GM23338 (cell line): ENCODE measurements around the gene POLD2. TPM values are rescaled to one million over a fixed set of nuclear protein-coding genes. Genes with fewer than 3 reads are reported as not detected.

ENCODE experiments used
- ATAC-seq: fragments of 200-7000 bp; cut with Tn5 transposase; 3 replicates; pipeline ENCODE4 v1.9.1; 2020
- DNase-seq: peaks from one replicate; pipeline ENCODE4 v3.0.0-alpha.2; 2015; ENCODE audit warnings: low spot score
- H2AFZ ChIP-seq: fragments of 200-600 bp; sonication (generic); 2 replicates; pipeline ENCODE4 v1.8.0; 2016; ENCODE audit warnings: antibody characterized with exemption, mild to moderate bottlenecking, moderate library complexity
- H3F3A ChIP-seq: fragments of 200-600 bp; sonication (generic); replicated peaks from 2 replicates; pipeline ENCODE4 v1.8.0; 2017; ENCODE audit warnings: antibody characterized with exemption, mixed run types, low read depth
- H3K27ac ChIP-seq: fragments of 200-600 bp; sonication (generic); 2 replicates; pipeline ENCODE4 v1.6.1; 2016; ENCODE audit warnings: low read depth
- H3K27me3 ChIP-seq: fragments of 200-600 bp; sonication (generic); 2 replicates; pipeline ENCODE4 v1.8.0; 2016; ENCODE audit warnings: mild to moderate bottlenecking, mixed run types, moderate library complexity; ENCODE audit not compliant: insufficient read depth
- H3K36me3 ChIP-seq: fragments of 200-600 bp; sonication (generic); 2 replicates; pipeline ENCODE4 v1.8.0; 2016; ENCODE audit warnings: mild to moderate bottlenecking; ENCODE audit not compliant: insufficient read depth
- H3K4me1 ChIP-seq: fragments of 200-600 bp; sonication (generic); 2 replicates; pipeline ENCODE4 v1.8.0; 2016; ENCODE audit warnings: mild to moderate bottlenecking, moderate library complexity; ENCODE audit not compliant: insufficient read depth
- H3K4me2 ChIP-seq: fragments of 200-600 bp; sonication (generic); 2 replicates; pipeline ENCODE4 v1.7.1; 2017; ENCODE audit warnings: mixed run types
- H3K4me3 ChIP-seq: fragments of 200-600 bp; sonication (generic); 2 replicates; pipeline ENCODE4 v1.6.1; 2016; ENCODE audit warnings: mixed run types
- H3K79me2 ChIP-seq: fragments of 200-600 bp; sonication (generic); replicated peaks from 2 replicates; pipeline ENCODE4 v1.8.0; 2017; ENCODE audit warnings: mild to moderate bottlenecking; ENCODE audit not compliant: insufficient read depth
- H3K9me2 ChIP-seq: fragments of 200-600 bp; sonication (generic); 2 replicates; pipeline ENCODE4 v1.8.0; 2017; ENCODE audit not compliant: insufficient read depth
- H4K20me1 ChIP-seq: fragments of 200-600 bp; sonication (generic); replicated peaks from 2 replicates; pipeline ENCODE4 v1.8.0; 2017; ENCODE audit warnings: mild to moderate bottlenecking; ENCODE audit not compliant: insufficient read depth
- H3K27ac Mint-ChIP-seq: 2 replicates; pipeline ENCODE4 v1.8.0; 2020; ENCODE audit warnings: inconsistent platforms, mild to moderate bottlenecking, moderate library complexity, mixed read lengths
- H3K27me3 Mint-ChIP-seq: 3 replicates; pipeline ENCODE4 v1.8.0; 2022; ENCODE audit warnings: low read depth, mild to moderate bottlenecking, moderate library complexity, mixed read lengths, inconsistent platforms; ENCODE audit not compliant: insufficient read depth, poor library complexity
- H3K36me3 Mint-ChIP-seq: 3 replicates; pipeline ENCODE4 v1.8.0; 2021; ENCODE audit warnings: low read depth, mild to moderate bottlenecking, inconsistent platforms, moderate library complexity, mixed read lengths
- H3K4me1 Mint-ChIP-seq: 3 replicates; pipeline ENCODE4 v1.8.0; 2020; ENCODE audit warnings: mild to moderate bottlenecking, inconsistent platforms, mixed read lengths
- H3K4me3 Mint-ChIP-seq: 3 replicates; pipeline ENCODE4 v1.8.0; 2021; ENCODE audit warnings: moderate library complexity, mild to moderate bottlenecking, inconsistent platforms, mixed read lengths
- H3K9me3 Mint-ChIP-seq: 3 replicates; pipeline ENCODE4 v1.8.0; 2020; ENCODE audit warnings: moderate library complexity, mild to moderate bottlenecking, inconsistent platforms, mixed read lengths
- EZH2 ChIP-seq: fragments of 200-600 bp; sonication (generic); IDR thresholded peaks from one replicate; pipeline ENCODE4 v1.8.0; 2017; ENCODE audit warnings: antibody characterized with exemption, mild to moderate bottlenecking, low read depth; ENCODE audit not compliant: unreplicated experiment
- EZH2phosphoT487 ChIP-seq: fragments of 200-600 bp; sonication (generic); IDR thresholded peaks from one replicate; pipeline ENCODE4 v1.8.1; 2018; ENCODE audit warnings: antibody characterized with exemption; ENCODE audit not compliant: unreplicated experiment
- JUNB ChIP-seq: IDR thresholded peaks from one replicate; pipeline ENCODE4 v1.6.1; 2016; ENCODE audit warnings: antibody characterized with exemption; ENCODE audit not compliant: unreplicated experiment
- NANOG ChIP-seq: IDR thresholded peaks from 2 replicates; pipeline ENCODE4 v1.6.1; 2016; ENCODE audit warnings: antibody characterized with exemption, borderline replicate concordance
- POLR2AphosphoS5 ChIP-seq: IDR thresholded peaks from 2 replicates; pipeline ENCODE4 v1.6.1; 2016; ENCODE audit warnings: antibody characterized with exemption, low read depth
- STAT1 ChIP-seq: IDR thresholded peaks from one replicate; pipeline ENCODE4 v1.6.1; 2016; ENCODE audit warnings: antibody characterized with exemption; ENCODE audit not compliant: unreplicated experiment
- ZNF114 ChIP-seq: fragments of 250-450 bp; sonication (Bioruptor Pico); IDR thresholded peaks from 2 replicates; pipeline ENCODE4 v1.5.0; 2020; ENCODE audit warnings: mild to moderate bottlenecking, moderate library complexity
- ZNF331 ChIP-seq: fragments of 250-450 bp; sonication (Bioruptor Pico); IDR thresholded peaks from 2 replicates; pipeline ENCODE4 v1.5.0; 2020; ENCODE audit warnings: low read depth, mild to moderate bottlenecking, moderate library complexity
- ZNF462 ChIP-seq: fragments of 250-450 bp; sonication (Bioruptor Pico); IDR thresholded peaks from 2 replicates; pipeline ENCODE4 v1.5.0; 2020; ENCODE audit warnings: mild to moderate bottlenecking, moderate library complexity
- polyA plus RNA-seq: library from polyadenylated mRNA; unstranded; fragments of >200 nt; fragmentation: Nextera tagmentation; extraction: Ambion mirVana; gene quantifications from 2 replicates; pipeline ENCODE4 v1.2.1, GENCODE V29; 2016
- total RNA-seq: library from RNA; depleted of rRNA; stranded (reverse); fragments of >200 nt; shearing (Covaris generic); gene quantifications from 2 replicates; pipeline ENCODE4 v1.2.3, GENCODE V29; 2014
- TF ChIP-seq, protein P1 (sequence below), 2 experiments: fragments of 200-600 bp in 1 of 2; sonication (generic) in 1 of 2; conservative IDR thresholded peaks; 2 replicates each; pipeline versions ENCODE4 v1.5.1 to v1.6.1; 2016 to 2017; ENCODE audit warnings: antibody characterized with exemption in 2 of 2, low read depth in 2 of 2, mild to moderate bottlenecking in 2 of 2, moderate library complexity in 1 of 2
- TF ChIP-seq, protein P2 (sequence below): IDR thresholded peaks from one replicate; pipeline ENCODE4 v1.6.1; 2018; ENCODE audit warnings: antibody characterized with exemption; ENCODE audit not compliant: unreplicated experiment

The POLD2 gene
- total and polyA plus RNA-seq, 2 experiments from 2014 or later = 101 to 127 TPM

- no peak for TF ChIP-seq ZNF462 (CRISPR knock-in tag)
- no peak for TF ChIP-seq ZNF114 (CRISPR knock-in tag)
- TF ChIP-seq EZH2phosphoT487 = no peak
- no peak for TF ChIP-seq POLR2AphosphoS5
- TF ChIP-seq ZNF331 (CRISPR knock-in tag) = no peak
- TF ChIP-seq EZH2 = no peak
- TF ChIP-seq, protein P1, sequence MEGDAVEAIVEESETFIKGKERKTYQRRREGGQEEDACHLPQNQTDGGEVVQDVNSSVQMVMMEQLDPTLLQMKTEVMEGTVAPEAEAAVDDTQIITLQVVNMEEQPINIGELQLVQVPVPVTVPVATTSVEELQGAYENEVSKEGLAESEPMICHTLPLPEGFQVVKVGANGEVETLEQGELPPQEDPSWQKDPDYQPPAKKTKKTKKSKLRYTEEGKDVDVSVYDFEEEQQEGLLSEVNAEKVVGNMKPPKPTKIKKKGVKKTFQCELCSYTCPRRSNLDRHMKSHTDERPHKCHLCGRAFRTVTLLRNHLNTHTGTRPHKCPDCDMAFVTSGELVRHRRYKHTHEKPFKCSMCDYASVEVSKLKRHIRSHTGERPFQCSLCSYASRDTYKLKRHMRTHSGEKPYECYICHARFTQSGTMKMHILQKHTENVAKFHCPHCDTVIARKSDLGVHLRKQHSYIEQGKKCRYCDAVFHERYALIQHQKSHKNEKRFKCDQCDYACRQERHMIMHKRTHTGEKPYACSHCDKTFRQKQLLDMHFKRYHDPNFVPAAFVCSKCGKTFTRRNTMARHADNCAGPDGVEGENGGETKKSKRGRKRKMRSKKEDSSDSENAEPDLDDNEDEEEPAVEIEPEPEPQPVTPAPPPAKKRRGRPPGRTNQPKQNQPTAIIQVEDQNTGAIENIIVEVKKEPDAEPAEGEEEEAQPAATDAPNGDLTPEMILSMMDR (conservative IDR thresholded peaks at IDR 0.05; ENCODE audit: low read depth in 2 of 2) = no peak
- TF ChIP-seq STAT1 = no peak
- TF ChIP-seq JUNB = no peak
Observed at GRCh38 chr7:44084701-44085100, 38.6 kb downstream of the POLD2 start (continued).

DNA sequence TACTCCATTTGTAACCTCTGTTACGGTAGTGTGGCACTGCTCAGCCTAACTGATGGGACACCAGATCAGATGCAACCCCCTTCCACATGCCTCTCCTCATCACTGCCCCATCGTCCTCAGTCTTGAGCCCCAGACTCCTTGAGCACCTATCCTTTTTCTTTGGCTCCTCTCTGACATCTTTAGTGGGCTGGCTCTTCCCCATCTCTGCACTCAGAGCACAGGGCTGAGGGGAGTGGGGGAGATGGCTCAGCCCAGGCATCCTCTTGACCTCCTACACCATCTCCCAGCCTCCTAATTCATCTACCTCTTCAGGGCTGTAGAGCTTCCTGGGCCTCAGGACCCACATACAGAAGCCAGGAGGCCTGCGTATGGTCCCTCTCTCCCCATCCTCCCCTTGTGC, 39.6 kb downstream of the POLD2 start:
- ATAC-seq = no peak
- no peak overlapping the region for H2AFZ ChIP-seq
- TF ChIP-seq STAT1 (no peak), POLR2AphosphoS5 (no peak), EZH2phosphoT487 (no peak), EZH2 (no peak), JUNB (no peak), ZNF114 (CRISPR knock-in tag) (no peak), NANOG (no peak)
- TF ChIP-seq, protein P2, sequence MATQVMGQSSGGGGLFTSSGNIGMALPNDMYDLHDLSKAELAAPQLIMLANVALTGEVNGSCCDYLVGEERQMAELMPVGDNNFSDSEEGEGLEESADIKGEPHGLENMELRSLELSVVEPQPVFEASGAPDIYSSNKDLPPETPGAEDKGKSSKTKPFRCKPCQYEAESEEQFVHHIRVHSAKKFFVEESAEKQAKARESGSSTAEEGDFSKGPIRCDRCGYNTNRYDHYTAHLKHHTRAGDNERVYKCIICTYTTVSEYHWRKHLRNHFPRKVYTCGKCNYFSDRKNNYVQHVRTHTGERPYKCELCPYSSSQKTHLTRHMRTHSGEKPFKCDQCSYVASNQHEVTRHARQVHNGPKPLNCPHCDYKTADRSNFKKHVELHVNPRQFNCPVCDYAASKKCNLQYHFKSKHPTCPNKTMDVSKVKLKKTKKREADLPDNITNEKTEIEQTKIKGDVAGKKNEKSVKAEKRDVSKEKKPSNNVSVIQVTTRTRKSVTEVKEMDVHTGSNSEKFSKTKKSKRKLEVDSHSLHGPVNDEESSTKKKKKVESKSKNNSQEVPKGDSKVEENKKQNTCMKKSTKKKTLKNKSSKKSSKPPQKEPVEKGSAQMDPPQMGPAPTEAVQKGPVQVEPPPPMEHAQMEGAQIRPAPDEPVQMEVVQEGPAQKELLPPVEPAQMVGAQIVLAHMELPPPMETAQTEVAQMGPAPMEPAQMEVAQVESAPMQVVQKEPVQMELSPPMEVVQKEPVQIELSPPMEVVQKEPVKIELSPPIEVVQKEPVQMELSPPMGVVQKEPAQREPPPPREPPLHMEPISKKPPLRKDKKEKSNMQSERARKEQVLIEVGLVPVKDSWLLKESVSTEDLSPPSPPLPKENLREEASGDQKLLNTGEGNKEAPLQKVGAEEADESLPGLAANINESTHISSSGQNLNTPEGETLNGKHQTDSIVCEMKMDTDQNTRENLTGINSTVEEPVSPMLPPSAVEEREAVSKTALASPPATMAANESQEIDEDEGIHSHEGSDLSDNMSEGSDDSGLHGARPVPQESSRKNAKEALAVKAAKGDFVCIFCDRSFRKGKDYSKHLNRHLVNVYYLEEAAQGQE = no peak
- TF ChIP-seq, protein P1 (conservative IDR thresholded peaks at IDR 0.05; ENCODE audit: low read depth in 2 of 2) = no peak

More for the DNA sequence above, 39.6 kb downstream of the POLD2 start:
- Mint-ChIP-seq H3K4me3 (no peak overlapping the region; the same call in 2 of the 3 replicates), H3K9me3 (no peaks in the 10 kb centered on the region), H3K36me3 (peaks cover 7% of the 10 kb centered on the region; the same call in 2 of the 3 replicates), H3K27me3 (peaks cover 28% of the 10 kb centered on the region), H3K27ac (no peak overlapping the region), H3K4me1 (peaks cover 19% of the 10 kb centered on the region)
- Histone ChIP-seq H4K20me1 (no peaks in the 10 kb centered on the region), H3K36me3 (no peaks in the 10 kb centered on the region), H3K4me1 (peaks cover 7% of the 10 kb centered on the region), H3K79me2 (no peaks in the 10 kb centered on the region), H3K27ac (no peak overlapping the region), H3K9me2 (no peaks in the 10 kb centered on the region), H3F3A (no peaks in the 10 kb centered on the region; the same call in 1 of the 2 replicates), H3K4me3 (no peak overlapping the region), H3K4me2 (no peak overlapping the region), H3K27me3 (peaks cover 4% of the 10 kb centered on the region; the same call in 1 of the 2 replicates)
- DNase-seq = no peak
